ENCODE data around the gene SHC1. TPM values are rescaled to one million over a fixed set of nuclear protein-coding genes. Genes with fewer than 3 reads are reported as not detected.

SHC1 gene
- total and polyA plus RNA-seq, 2 donors from 2014 or later: 43.8 to 153 TPM

DNA sequence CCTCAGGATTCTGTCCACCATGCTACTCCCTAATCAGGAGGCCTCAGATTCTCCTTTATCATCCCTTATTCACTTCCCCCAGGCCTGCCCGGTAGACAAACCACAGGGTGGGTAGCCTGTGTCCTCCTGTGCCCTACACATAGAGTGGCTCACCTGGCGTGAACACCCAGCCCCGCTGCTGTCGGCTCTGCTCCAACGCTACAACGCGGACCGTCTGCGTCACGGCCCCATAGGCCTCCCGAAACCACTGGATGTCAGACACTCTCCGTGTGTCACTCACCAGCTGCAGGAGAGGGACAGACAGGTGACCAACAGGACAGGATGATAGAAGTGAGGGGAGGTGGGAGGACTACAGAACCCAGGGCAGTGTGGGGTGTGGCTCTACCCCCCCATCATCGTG is 44.3 kb downstream of the SHC1 start:
- Histone ChIP-seq H3K27me3 (ENCODE audit: control insufficient read depth, insufficient read depth, low read length) (no peaks in the 10 kb centered on the region), H3K9me3 (ENCODE audit: control insufficient read depth in 2 of 3, insufficient read depth in 1 of 3, low read length in 3 of 3) (no peaks in the 10 kb centered on the region), H3K9ac (ENCODE audit: low read length in 3 of 3) (no peak overlapping the region), H3K4me1 (ENCODE audit: control insufficient read depth in 2 of 3, insufficient read depth in 2 of 3, low read depth in 1 of 3, low read length in 3 of 3) (no peaks in the 10 kb centered on the region), H3K27ac (ENCODE audit: low read depth in 2 of 2, low read length in 2 of 2) (no peak overlapping the region), H3K36me3 (ENCODE audit: control insufficient read depth in 2 of 3, insufficient read depth in 3 of 3, low read length in 3 of 3) (peaks cover 4 to 43% (median 22%) of the 10 kb centered on the region in 3 donors), H3K4me3 (ENCODE audit: low read length in 3 of 3) (no peak overlapping the region)
- intact Hi-C loops (cut with DNase I): no loop called here
- TF ChIP-seq, protein P1, sequence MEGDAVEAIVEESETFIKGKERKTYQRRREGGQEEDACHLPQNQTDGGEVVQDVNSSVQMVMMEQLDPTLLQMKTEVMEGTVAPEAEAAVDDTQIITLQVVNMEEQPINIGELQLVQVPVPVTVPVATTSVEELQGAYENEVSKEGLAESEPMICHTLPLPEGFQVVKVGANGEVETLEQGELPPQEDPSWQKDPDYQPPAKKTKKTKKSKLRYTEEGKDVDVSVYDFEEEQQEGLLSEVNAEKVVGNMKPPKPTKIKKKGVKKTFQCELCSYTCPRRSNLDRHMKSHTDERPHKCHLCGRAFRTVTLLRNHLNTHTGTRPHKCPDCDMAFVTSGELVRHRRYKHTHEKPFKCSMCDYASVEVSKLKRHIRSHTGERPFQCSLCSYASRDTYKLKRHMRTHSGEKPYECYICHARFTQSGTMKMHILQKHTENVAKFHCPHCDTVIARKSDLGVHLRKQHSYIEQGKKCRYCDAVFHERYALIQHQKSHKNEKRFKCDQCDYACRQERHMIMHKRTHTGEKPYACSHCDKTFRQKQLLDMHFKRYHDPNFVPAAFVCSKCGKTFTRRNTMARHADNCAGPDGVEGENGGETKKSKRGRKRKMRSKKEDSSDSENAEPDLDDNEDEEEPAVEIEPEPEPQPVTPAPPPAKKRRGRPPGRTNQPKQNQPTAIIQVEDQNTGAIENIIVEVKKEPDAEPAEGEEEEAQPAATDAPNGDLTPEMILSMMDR (IDR thresholded peaks at IDR 0.05; ENCODE audit: borderline replicate concordance, extremely low read depth, insufficient read depth): no peak
- DNase-seq: no peak
- no peak for FAIRE-seq

- no peak for FAIRE-seq
- Histone ChIP-seq H3K36me3 (ENCODE audit: control insufficient read depth in 2 of 3, insufficient read depth in 3 of 3, low read length in 3 of 3) (peaks cover 4 to 43% (median 22%) of the 10 kb centered on the region in 3 donors), H3K27me3 (ENCODE audit: control insufficient read depth, insufficient read depth, low read length) (no peaks in the 10 kb centered on the region), H3K4me3 (ENCODE audit: low read length in 3 of 3) (no peak overlapping the region), H3K9ac (ENCODE audit: low read length in 3 of 3) (no peak overlapping the region), H3K27ac (ENCODE audit: low read depth in 2 of 2, low read length in 2 of 2) (no peak overlapping the region), H3K9me3 (ENCODE audit: control insufficient read depth in 2 of 3, insufficient read depth in 1 of 3, low read length in 3 of 3) (no peaks in the 10 kb centered on the region), H3K4me1 (ENCODE audit: control insufficient read depth in 2 of 3, insufficient read depth in 2 of 3, low read depth in 1 of 3, low read length in 3 of 3) (no peaks in the 10 kb centered on the region)
- intact Hi-C loops (cut with DNase I): no loop called here
- no peak for DNase-seq
- TF ChIP-seq, protein P1 (IDR thresholded peaks at IDR 0.05; ENCODE audit: borderline replicate concordance, extremely low read depth, insufficient read depth): no peak
Observed at GRCh38 chr1:154925335-154926170, 45.0 kb downstream of the SHC1 start.

DNA sequence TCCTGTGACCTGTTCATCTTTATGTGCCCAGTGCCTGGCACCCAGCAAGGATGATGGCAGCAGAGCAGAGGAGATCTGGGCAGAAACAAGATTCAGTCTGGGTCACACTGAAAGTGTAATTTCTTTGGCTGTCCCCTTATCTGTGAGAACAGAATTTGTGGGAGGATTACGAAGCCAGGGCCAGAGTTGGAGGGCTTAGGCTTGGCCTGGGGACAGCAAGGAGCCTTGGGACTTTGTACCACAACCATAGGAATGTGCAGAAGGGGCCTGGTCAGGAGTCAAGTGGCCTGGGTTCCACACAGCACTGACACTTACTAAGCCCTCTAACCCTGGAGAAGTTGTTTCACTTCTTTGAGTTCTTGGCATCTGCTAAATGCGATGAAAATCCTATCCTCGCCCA is 46.9 kb downstream of the SHC1 start:
- Histone ChIP-seq H3K9me3 (ENCODE audit: control insufficient read depth in 2 of 3, insufficient read depth in 1 of 3, low read length in 3 of 3) (no peaks in the 10 kb centered on the region), H3K4me1 (ENCODE audit: control insufficient read depth in 2 of 3, insufficient read depth in 2 of 3, low read depth in 1 of 3, low read length in 3 of 3) (no peaks in the 10 kb centered on the region), H3K36me3 (ENCODE audit: control insufficient read depth in 2 of 3, insufficient read depth in 3 of 3, low read length in 3 of 3) (peaks cover 4 to 39% (median 22%) of the 10 kb centered on the region in 3 donors), H3K27me3 (ENCODE audit: control insufficient read depth, insufficient read depth, low read length) (no peaks in the 10 kb centered on the region), H3K9ac (ENCODE audit: low read length in 3 of 3) (no peak overlapping the region), H3K27ac (ENCODE audit: low read depth in 2 of 2, low read length in 2 of 2) (no peak overlapping the region), H3K4me3 (ENCODE audit: low read length in 3 of 3) (no peak overlapping the region)
- TF ChIP-seq, protein P1 (IDR thresholded peaks at IDR 0.05; ENCODE audit: borderline replicate concordance, extremely low read depth, insufficient read depth): no peak
- FAIRE-seq: no peak
- peak in 1 of 5 donors; percentile 29 for DNase-seq
- intact Hi-C loops (cut with DNase I): no loop called here
